NCI-H345 treated with DMSO at 0.1 percent for 48 hours (cell line): Measurements from ENCODE around the gene PRRC1.

Source experiments
- DNase-seq: peaks from one replicate; lab custom pipeline; 2025; ENCODE audit not compliant: unreplicated experiment; lab: John Stamatoyannopoulos, UW

The PRRC1 gene

DNA sequence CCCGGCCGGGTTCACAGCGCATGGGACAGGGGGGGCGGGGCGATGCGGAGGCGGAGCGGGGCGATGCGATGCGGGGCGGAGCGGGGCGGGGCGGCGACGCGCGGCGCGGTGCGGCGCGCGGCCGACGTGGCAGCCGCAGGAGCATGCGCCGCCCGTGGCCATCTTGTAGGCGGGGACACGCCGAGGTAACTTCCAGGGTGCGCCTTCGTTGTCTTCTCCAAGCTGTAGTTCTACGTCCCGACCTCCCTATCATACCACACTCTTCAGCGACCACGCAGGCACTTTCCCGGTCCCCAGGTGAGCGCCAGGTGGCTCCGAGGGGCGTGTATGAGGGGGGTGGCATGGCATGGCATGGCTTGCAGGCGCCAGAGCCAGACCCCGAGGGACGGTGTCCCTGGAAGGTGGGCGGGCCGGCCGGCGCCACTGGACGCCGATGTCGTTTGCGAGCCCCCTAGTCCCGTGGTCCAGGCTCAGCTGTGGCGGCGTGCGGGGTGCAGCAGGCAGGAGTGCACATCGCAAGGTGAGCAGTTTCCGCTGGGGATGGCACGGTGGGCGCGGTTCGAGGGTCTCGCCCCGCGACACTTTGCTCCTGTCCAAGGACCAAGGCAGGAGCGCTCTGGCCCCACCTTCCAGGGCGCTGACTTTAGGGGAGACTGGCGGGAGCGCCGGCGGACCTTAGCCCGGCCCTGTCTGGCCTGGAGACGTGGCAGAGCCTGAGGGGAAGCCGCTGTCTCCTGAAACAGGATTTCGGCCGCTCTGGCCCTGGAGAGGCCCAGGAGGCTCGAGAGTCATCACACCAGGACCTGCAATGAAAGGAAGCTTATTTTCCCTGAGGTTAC, at the start of gene PRRC1:
TSS of gene PRRC1 (plus strand) at position 161 of the 839 bp plus-strand sequence. CDS start 5,840 bp downstream, outside the sequence.
- peak; percentile 42 for DNase-seq

DNA sequence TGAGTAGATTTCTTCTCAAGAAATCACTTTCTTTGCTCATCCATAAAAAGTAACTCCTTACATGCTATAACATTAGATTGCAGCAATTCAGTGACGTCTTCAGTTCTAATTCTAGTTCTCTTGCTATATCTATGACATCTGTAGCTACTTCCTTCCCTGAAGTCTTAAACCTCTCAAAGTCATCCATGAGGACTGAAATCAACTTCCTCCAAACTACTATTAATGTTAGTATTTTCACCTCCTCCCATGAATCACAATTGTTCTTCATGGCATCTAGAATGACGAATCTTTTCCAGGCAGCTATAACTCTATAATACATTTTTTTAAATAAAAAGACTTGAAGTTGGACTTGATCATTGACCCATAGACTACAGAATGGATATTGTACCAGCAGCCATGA, 46.2 kb upstream of the PRRC1 start:
- no peak for DNase-seq

DNA sequence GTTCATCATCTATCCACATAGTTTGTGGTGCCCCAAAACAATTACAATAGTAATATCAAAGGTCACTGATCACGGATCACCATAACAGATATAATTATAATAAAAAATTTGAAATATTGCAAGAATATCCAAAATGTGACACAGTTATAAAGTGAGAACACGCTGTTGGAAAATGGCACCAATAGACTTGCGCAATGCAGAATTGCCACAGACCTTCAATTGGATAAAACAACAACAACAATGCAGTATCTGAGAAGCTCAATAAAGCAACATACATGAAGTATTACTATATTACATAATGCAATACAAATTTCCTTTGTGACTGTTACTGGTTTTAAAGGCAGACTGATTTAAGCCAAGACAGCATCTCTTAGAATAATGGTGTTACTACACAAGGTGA, 44.7 kb upstream of the PRRC1 start:
- DNase-seq, result no peak

GRCh38 chr5:127486471-127486870, 31.0 kb upstream of the PRRC1 start:
- no peak for DNase-seq

- peak; percentile 81 for DNase-seq
These were observed 24.3 kb upstream of the PRRC1 start for GRCh38 chr5:127492854-127493738.

DNA sequence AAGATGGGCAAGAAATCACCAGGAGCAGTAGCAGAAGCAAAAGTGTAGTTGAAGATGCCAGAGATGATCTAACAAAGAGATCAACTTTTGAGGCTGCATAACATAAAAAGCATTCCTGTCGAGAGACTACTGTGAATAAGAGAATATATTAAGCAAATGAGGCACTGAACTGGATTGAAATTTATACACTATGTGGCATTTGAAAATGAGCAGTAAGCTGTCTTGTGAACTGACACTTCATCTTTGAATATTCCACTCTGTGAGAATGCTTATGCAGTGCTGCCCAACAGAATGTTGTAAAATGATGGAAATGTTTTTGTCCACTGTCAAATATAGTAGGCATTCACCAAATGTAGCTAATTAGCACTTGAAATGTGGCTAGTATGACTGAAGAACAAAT, 18.9 kb upstream of the PRRC1 start:
- no peak for DNase-seq

GRCh38 chr5:127505905-127506304, 11.5 kb upstream of the PRRC1 start:
- no peak for DNase-seq

DNA sequence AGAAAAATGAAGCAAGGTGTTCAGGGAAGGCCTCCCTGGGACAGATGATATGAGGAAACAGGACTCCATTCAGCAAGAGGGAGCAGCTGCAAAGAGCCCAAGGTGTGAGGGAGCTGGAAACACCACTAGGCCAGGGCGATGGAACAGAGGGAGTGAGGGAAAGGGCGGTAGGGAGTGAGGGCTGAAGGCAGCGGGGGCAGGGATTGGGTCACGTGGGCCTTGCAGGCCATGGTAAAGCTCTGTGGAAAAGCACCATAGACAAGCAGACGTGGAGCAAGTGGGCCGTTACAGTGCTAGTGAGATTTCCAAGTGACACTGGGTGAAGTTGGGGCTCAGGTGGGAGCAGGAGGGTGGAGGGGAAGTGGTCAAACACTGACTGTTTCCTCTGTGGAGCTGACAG, 10.8 kb upstream of the PRRC1 start:
- no peak for DNase-seq

DNA sequence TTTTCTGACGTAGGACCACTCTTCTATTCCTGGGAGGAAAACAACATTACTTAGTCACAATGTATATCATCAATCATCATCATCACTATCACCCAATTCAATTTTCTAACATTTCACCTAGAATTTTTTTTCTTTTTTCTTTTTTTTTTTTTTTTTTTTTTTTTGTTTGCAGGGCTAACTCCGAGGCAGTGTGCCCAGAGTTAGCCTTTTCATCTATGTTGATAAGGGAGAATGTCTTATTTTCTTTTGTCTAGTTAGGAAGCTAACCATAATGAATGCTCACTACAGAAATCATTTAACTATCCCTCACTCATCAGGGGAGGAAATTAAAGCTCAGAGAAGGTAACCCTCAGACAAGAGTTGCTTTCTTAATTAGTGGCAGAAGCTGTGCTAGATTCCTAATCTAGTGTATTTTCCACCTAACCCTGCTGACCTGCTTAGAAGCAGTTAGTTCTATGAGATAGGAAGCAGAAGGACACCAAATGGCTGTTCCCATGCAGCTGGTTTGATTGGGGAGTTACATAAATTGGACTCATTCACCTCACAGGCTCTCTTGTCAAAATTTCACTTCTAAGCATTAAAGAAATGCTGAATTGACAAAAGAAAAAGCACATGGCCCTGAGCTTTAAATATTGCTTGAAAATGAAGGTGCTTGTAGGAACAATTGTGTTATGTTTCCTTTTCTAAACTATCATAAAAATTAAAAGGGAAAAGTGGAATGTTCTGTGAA, 8.6 kb upstream of the PRRC1 start:
- no peak for DNase-seq

- DNase-seq, result no peak
These were observed 4.0 kb upstream of the PRRC1 start for GRCh38 chr5:127513408-127513970.

GRCh38 chr5:127514816-127515215, 2.6 kb upstream of the PRRC1 start:
- DNase-seq, result no peak

DNA sequence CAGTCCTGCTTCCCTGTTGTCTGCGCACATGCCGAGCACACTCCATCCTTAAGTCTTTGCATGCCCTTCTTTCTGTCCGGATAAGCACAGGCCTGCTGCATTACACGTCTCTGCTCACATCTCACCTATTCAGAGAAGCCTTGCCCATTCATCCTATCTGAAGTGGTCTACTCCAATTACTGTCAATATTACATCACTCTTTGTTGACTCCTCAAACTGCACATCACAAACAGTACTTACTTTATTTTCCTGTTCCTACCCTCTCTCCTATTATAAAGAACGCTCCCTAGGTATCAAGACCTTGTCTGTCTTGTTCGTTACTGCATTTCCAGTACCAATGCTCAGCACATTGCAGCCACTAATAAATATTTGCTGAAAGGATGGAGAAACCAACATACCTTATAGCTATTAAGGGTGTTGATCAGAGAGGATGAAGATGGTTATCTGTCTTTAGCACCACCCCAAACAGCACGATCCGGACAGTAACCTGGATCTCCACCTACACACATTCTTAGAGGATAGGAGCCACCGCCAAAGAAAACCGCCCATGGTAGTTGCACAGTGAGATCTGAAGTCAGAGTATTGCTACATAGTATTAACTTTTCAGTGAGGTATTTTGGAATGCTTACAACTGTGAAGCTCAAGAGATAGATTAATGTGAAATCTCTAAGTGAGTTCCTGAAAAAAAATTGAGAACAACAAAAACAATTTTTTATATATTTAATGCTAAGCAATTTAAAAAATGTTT, 1.6 kb upstream of the PRRC1 start:
- DNase-seq, result peak; percentile 71

- DNase-seq, result no peak
These were observed 345 bp upstream of the PRRC1 start for GRCh38 chr5:127517110-127517479.

DNA sequence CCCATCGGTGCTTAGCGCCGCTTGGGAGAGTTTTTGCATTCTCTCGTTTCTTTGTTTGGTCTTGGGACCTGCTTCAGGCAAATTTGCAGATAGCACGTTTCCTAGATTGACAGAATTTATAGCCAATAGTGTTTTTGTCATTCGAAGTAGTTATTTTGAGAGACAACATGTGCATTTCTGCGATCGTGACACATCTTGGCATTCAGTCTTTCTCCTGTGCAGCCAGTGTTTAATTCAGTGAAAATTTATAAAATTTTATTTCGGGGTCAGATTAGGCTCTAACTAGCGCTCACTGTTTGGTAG, 830 bp downstream of the PRRC1 start:
- DNase-seq, result no peak

DNA sequence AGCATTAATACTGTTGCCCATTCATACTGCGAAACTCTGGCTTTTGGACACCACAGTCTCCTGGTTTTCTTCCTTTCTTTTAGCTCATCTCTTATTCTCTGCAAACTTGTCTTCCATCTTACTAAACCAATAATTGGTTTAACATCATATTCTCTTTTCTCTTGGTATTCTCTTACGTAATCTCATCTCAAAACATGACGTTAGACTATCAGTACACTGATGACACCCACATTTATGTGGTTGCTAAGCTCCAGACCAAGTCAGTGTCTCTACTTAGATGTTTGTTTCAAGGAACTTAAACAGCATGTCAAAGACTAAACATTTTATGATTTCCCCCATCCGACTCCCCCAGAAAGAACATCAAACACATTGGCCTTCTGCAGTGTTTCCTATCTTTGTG, 2.1 kb downstream of the PRRC1 start:
- no peak for DNase-seq

- no peak for DNase-seq
These were observed 3.8 kb downstream of the PRRC1 start for GRCh38 chr5:127521138-127521770.

DNA sequence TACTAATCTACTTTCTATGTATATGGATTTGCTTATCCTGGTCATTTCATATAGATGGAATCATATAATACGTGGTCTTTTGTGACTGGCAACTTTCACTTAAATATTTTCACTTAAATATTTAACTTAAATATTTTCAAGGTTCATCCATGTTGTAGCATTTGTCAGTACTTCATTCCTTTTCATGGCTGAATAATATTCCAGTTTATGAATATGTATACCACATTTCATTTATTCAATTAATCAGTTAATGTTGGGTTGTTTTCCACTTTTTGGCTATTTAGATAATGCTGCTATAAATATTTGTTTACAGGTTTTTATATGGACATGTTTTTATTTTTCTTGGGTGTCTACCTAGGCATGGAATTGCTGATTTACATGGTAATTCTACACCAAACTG, 7.7 kb downstream of the PRRC1 start:
- no peak for DNase-seq

DNA sequence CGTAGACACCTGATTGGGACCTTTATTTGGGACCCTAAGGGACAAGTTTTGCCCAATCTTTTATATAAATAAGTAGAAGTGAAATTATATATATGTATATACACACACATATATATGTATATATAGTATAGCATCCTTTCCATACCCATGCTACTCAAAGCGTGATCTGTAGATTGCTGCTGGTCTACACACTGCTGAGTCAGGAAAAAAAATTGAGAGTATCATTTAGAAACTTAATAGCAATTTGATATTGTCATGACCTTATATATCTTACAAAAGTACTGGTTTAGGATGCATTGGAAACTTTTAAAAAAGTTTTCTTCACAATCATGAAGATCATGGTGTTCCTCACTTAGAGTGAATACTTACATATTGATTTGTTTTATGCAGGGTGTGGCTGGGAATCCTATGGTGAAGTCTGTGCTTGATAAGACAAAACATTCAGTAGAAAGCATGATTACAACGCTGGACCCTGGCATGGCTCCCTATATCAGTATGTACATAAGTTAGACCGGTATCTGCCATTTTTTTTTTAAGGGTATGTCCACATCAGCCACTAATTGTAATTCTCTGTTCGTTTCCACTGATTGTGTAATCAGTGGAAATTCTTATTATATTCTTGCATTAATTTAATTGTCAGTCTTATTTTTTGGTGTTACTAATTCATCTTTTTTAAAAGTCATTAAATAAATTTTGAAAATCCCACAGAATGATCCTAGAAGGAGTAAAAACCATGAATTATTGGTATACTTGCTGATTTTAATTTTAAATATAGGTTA, 12.7 kb downstream of the PRRC1 start:
- DNase-seq, result no peak

DNA sequence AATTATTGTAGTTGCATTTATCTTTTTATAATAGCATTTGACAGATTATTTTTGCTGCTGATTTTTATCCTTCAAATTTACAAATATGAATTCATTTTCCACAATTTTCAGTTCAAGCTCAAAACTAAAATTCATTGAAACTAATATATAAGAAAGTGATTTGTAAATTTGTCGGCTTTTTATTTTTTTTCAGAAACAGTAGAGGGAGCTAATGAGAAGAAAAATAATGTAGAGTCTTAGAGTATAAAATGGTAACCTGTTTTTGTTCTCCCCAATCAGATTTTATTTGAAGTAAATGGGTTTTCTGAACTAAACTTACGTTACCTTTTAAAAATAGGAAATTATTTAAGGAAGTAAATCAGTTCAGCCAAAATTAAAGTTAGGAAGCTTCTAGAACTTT, 19.2 kb downstream of the PRRC1 start:
- no peak for DNase-seq
